Neural progenitor cell (in vitro differentiated cells): Measurements from ENCODE around the gene LYZ. TPM values are rescaled to one million over a fixed set of nuclear protein-coding genes. Genes with fewer than 3 reads are reported as not detected.

Source experiments
- DNase-seq: peaks from one replicate; pipeline ENCODE4 v3.0.0-alpha.2; 2016; ENCODE audit warnings: low spot score
- H2AFZ ChIP-seq: fragments of 200-600 bp; sonication (generic); replicated peaks from 2 replicates; pipeline ENCODE4 v1.6.1; 2016; ENCODE audit warnings: antibody characterized with exemption
- H3F3A ChIP-seq: fragments of 200-600 bp; sonication (generic); 2 replicates; pipeline ENCODE4 v1.6.1; 2016; ENCODE audit warnings: antibody characterized with exemption, low read depth
- H3K27ac ChIP-seq: fragments of 200-600 bp; sonication (generic); 2 replicates; pipeline ENCODE4 v1.5.1; 2016; ENCODE audit warnings: mild to moderate bottlenecking
- H3K27me3 ChIP-seq: fragments of 200-600 bp; sonication (generic); 2 replicates; pipeline ENCODE4 v1.6.1; 2016; ENCODE audit warnings: mild to moderate bottlenecking, moderate library complexity
- H3K36me3 ChIP-seq: fragments of 200-600 bp; sonication (generic); 2 replicates; pipeline ENCODE4 v1.5.1; 2016
- H3K4me1 ChIP-seq: fragments of 200-600 bp; sonication (generic); 2 replicates; pipeline ENCODE4 v1.6.1; 2016; ENCODE audit warnings: mixed run types
- H3K4me2 ChIP-seq: fragments of 200-600 bp; sonication (generic); 2 replicates; pipeline ENCODE4 v1.6.1; 2016
- H3K4me3 ChIP-seq: fragments of 200-600 bp; sonication (generic); 2 replicates; pipeline ENCODE4 v1.5.1; 2016
- H3K79me2 ChIP-seq: fragments of 200-600 bp; sonication (generic); 2 replicates; pipeline ENCODE4 v1.6.1; 2016; ENCODE audit warnings: low read depth
- H3K9ac ChIP-seq: fragments of 200-600 bp; sonication (generic); 2 replicates; pipeline ENCODE4 v1.6.1; 2016
- H3K9me3 ChIP-seq: fragments of 200-600 bp; sonication (generic); 2 replicates; pipeline ENCODE4 v1.5.1; 2016; ENCODE audit warnings: low read depth
- H4K20me1 ChIP-seq: fragments of 200-600 bp; sonication (generic); 2 replicates; pipeline ENCODE4 v1.6.1; 2016; ENCODE audit warnings: low read depth
- H3K27ac Mint-ChIP-seq: 3 replicates; pipeline ENCODE4 v1.8.0; 2021; ENCODE audit warnings: mixed read lengths
- H3K27me3 Mint-ChIP-seq: 2 replicates; pipeline ENCODE4 v1.8.0; 2022; ENCODE audit warnings: low read depth, mild to moderate bottlenecking, inconsistent platforms, moderate library complexity, mixed read lengths; ENCODE audit not compliant: insufficient read depth
- H3K36me3 Mint-ChIP-seq: 3 replicates; pipeline ENCODE4 v1.8.0; 2021; ENCODE audit warnings: mixed read lengths
- H3K4me1 Mint-ChIP-seq: 3 replicates; pipeline ENCODE4 v1.8.0; 2021; ENCODE audit warnings: mixed read lengths
- H3K4me3 Mint-ChIP-seq: 3 replicates; pipeline ENCODE4 v1.8.0; 2021; ENCODE audit warnings: mild to moderate bottlenecking, moderate library complexity, mixed read lengths
- H3K9me3 Mint-ChIP-seq: 3 replicates; pipeline ENCODE4 v1.8.0; 2020; ENCODE audit warnings: mixed read lengths
- EZH2 ChIP-seq: fragments of 200-600 bp; sonication (generic); IDR thresholded peaks from 2 replicates; pipeline ENCODE4 v1.6.1; 2017; ENCODE audit warnings: antibody characterized with exemption, mild to moderate bottlenecking, moderate library complexity
- EZH2phosphoT487 ChIP-seq: fragments of 200-600 bp; sonication (generic); IDR thresholded peaks from 2 replicates; pipeline ENCODE4 v1.6.1; 2017; ENCODE audit warnings: antibody characterized with exemption
- total RNA-seq: library from RNA; depleted of rRNA; stranded (reverse); fragments of >200 nt; gene quantifications from 2 replicates; pipeline ENCODE4 v1.2.3, GENCODE V29; 2015; ENCODE audit warnings: low replicate concordance
- TF ChIP-seq, protein P1 (sequence below): fragments of 200-600 bp; sonication (generic); IDR thresholded peaks from 2 replicates; pipeline ENCODE4 v1.5.1; 2017; ENCODE audit warnings: antibody characterized with exemption, mild to moderate bottlenecking

LYZ gene
- total RNA-seq, 1 donor from 2014 or later = not detected

DNA sequence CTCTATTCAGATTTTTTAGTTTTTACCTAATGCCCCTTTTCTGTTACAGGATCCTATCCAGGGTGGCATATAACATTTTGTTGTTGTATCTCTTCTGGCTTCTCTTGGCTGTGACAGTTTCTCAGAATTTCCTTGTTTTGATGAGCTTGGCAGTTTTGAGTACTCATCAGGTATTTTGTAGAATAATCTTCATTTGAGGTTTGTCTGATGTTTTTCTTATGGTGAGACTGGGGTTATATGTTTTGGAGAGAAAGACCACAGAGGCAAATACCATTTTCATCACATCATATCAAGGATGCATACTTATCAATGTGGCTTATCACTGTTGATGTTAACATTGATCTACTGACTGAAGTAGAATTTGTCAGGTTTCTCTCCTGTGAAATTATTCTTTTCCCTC is 14.0 kb upstream of the LYZ start:
- no peaks in the 10 kb centered on the region for H3K9me3 ChIP-seq
- H3K4me3 Mint-ChIP-seq = no peak overlapping the region
- peaks cover 25% of the 10 kb centered on the region for H3K4me1 Mint-ChIP-seq
- H3K4me1 ChIP-seq = peaks cover 22% of the 10 kb centered on the region
- TF ChIP-seq EZH2phosphoT487 = no peak
- TF ChIP-seq, protein P1, sequence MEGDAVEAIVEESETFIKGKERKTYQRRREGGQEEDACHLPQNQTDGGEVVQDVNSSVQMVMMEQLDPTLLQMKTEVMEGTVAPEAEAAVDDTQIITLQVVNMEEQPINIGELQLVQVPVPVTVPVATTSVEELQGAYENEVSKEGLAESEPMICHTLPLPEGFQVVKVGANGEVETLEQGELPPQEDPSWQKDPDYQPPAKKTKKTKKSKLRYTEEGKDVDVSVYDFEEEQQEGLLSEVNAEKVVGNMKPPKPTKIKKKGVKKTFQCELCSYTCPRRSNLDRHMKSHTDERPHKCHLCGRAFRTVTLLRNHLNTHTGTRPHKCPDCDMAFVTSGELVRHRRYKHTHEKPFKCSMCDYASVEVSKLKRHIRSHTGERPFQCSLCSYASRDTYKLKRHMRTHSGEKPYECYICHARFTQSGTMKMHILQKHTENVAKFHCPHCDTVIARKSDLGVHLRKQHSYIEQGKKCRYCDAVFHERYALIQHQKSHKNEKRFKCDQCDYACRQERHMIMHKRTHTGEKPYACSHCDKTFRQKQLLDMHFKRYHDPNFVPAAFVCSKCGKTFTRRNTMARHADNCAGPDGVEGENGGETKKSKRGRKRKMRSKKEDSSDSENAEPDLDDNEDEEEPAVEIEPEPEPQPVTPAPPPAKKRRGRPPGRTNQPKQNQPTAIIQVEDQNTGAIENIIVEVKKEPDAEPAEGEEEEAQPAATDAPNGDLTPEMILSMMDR = no peak
- no peak for TF ChIP-seq EZH2
- no peak for DNase-seq
- no peak overlapping the region for H3K27ac ChIP-seq
- no peaks in the 10 kb centered on the region for H4K20me1 ChIP-seq
- no peak overlapping the region for H3K9ac ChIP-seq
- no peaks in the 10 kb centered on the region for H3K36me3 ChIP-seq
- no peaks in the 10 kb centered on the region for H3K36me3 Mint-ChIP-seq
- no peaks in the 10 kb centered on the region for H3K9me3 Mint-ChIP-seq
- H3K27me3 ChIP-seq = peaks cover 16% of the 10 kb centered on the region
- no peaks in the 10 kb centered on the region for H3K79me2 ChIP-seq
- H3F3A ChIP-seq = no peaks in the 10 kb centered on the region
- no peak overlapping the region for H2AFZ ChIP-seq
- no peak overlapping the region for H3K27ac Mint-ChIP-seq
- H3K27me3 Mint-ChIP-seq = no peaks in the 10 kb centered on the region
- H3K4me3 ChIP-seq = no peak overlapping the region
- no peak overlapping the region for H3K4me2 ChIP-seq

DNA sequence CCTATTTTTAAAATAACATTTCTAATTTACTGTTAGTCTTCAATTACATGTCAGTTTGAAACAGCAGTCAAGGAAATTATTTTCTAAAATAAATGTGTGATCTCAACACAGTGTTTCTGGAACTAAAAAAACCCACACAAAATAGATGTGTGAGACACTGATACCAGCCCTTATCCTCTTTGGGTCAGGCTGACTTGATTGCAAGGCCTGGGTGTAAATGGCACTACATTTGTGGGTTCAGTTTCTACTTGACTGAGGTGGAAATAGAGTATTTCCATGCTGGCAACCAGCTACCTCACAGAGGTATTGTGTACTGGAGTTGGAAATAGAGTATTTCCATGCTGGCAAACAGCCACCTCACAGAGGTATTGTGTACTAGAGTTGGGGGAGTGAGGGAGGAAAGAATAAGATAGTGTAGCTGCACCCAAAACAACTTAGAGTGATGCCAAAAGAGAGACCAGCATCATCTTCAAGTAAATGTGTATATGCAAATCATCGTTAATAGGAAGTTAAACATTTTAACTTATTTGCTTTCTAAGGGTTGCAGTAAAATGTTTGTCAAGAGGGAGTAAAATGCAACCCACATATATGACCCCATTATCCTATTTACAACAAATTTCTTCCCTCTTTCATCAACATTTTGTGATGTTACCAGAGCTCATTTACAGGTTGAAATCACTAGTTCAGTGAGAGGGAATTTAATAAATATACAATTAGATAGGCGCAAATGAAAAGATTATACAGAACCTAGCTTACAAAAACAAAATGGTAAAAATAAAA is 10.7 kb upstream of the LYZ start:
- no peak overlapping the region for H3K4me3 Mint-ChIP-seq
- Histone ChIP-seq H3K36me3 (no peaks in the 10 kb centered on the region), H3K4me2 (no peak overlapping the region), H4K20me1 (no peaks in the 10 kb centered on the region), H3K27me3 (no peaks in the 10 kb centered on the region), H3K9ac (no peak overlapping the region), H3F3A (no peaks in the 10 kb centered on the region), H3K79me2 (no peaks in the 10 kb centered on the region), H3K27ac (no peak overlapping the region), H3K4me3 (no peak overlapping the region), H3K4me1 (peaks cover 12% of the 10 kb centered on the region), H2AFZ (no peak overlapping the region), H3K9me3 (no peaks in the 10 kb centered on the region)
- peaks cover 22% of the 10 kb centered on the region for H3K4me1 Mint-ChIP-seq
- no peaks in the 10 kb centered on the region for H3K27me3 Mint-ChIP-seq
- H3K36me3 Mint-ChIP-seq = no peaks in the 10 kb centered on the region
- TF ChIP-seq EZH2phosphoT487 (no peak), EZH2 (no peak)
- TF ChIP-seq, protein P1 = no peak
- no peaks in the 10 kb centered on the region for H3K9me3 Mint-ChIP-seq
- no peak for DNase-seq
- no peak overlapping the region for H3K27ac Mint-ChIP-seq

DNA sequence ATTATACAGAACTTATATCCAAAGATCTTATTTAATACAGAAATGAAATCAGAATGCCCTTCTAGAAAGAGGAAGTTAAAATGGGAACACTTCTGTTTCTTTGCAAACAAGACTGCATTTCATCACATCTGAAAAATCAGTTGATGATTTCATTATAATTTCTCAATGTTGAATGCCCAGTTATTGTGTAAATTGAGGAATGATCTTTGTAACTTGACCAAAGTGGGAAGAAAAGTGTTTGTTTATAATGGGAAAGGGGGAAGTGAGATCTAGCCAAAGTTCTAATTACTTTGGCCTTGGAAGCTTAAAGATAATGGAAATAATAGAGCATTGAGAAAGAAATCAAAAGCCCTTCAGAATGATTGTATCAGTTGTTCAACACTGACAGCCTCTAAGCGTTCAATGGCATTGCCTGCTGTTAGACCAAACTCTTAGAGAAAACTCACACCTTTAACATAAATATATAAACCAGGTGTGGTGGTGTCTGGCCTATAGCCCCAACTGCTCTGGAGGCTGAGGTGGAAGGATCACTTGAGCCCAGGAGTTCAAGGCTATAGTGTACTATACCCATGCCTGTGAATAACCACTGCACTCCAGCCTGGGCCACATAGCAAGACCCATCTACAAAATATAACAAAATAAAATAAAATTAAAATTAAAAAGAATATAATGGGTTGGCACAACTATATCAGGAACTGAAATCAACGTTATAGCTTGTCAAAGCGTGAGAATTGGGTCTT is 9.9 kb upstream of the LYZ start:
- TF ChIP-seq EZH2 (no peak), EZH2phosphoT487 (no peak)
- TF ChIP-seq, protein P1 = no peak
- Histone ChIP-seq H3K4me3 (no peak overlapping the region), H4K20me1 (no peaks in the 10 kb centered on the region), H3K4me2 (no peak overlapping the region), H3K27ac (no peak overlapping the region), H2AFZ (no peak overlapping the region), H3F3A (no peaks in the 10 kb centered on the region), H3K27me3 (no peaks in the 10 kb centered on the region), H3K9ac (no peak overlapping the region), H3K79me2 (no peaks in the 10 kb centered on the region), H3K4me1 (peaks cover 12% of the 10 kb centered on the region), H3K9me3 (no peaks in the 10 kb centered on the region), H3K36me3 (no peaks in the 10 kb centered on the region)
- H3K27me3 Mint-ChIP-seq = no peaks in the 10 kb centered on the region
- no peak overlapping the region for H3K4me3 Mint-ChIP-seq
- DNase-seq = no peak
- H3K27ac Mint-ChIP-seq = no peak overlapping the region
- H3K9me3 Mint-ChIP-seq = no peaks in the 10 kb centered on the region
- no peaks in the 10 kb centered on the region for H3K36me3 Mint-ChIP-seq
- peaks cover 23% of the 10 kb centered on the region for H3K4me1 Mint-ChIP-seq
